Heart left ventricle (tissue), 16 donors: ENCODE results near the gene C11orf87. TPM values are rescaled to one million over a fixed set of nuclear protein-coding genes. Genes with fewer than 3 reads are reported as not detected.

Experiments
- ATAC-seq, 4 donors: fragments of 200-7000 bp; cut with Tn5 transposase; one replicate each; pipeline ENCODE4 v1.9.1; 2020 to 2022; ENCODE audit warnings: moderate library complexity in 4 of 4, mild to moderate bottlenecking in 3 of 4, moderate number of reproducible peaks in 1 of 4
- DNase-seq, 5 donors: peaks; one replicate each; pipeline ENCODE4 v3.0.0-alpha.2; 2020
- H3K27ac ChIP-seq, 12 donors: fragments of 200-600 bp; sonication (generic) in 4 of 12; one replicate each; pipeline versions ENCODE4 v1.5.0 to v1.8.0; 2016 to 2022; ENCODE audit warnings: mild to moderate bottlenecking in 2 of 12
- H3K27me3 ChIP-seq, 9 donors: fragments of 200-600 bp; sonication (generic) in 2 of 9; one replicate each; pipeline versions ENCODE4 v1.5.1 to v1.8.0; 2016 to 2022; ENCODE audit warnings: mild to moderate bottlenecking in 3 of 9
- H3K36me3 ChIP-seq, 9 donors: fragments of 200-600 bp; sonication (generic) in 2 of 9; one replicate each; pipeline versions ENCODE4 v1.5.0 to v1.8.0; 2018 to 2022; ENCODE audit warnings: mild to moderate bottlenecking in 2 of 9
- H3K4me1 ChIP-seq, 12 donors: fragments of 200-600 bp; sonication (generic) in 4 of 12; one replicate each; pipeline versions ENCODE4 v1.5.0 to v1.8.0; 2016 to 2022; ENCODE audit warnings: mild to moderate bottlenecking in 3 of 12
- H3K4me3 ChIP-seq, 12 donors: fragments of 200-600 bp; sonication (generic) in 4 of 12; one replicate each; pipeline versions ENCODE4 v1.5.0 to v1.8.0; 2017 to 2022; ENCODE audit warnings: mild to moderate bottlenecking in 9 of 12, moderate library complexity in 4 of 12
- H3K9me3 ChIP-seq, 12 donors: fragments of 200-600 bp; sonication (generic) in 4 of 12; one replicate each; pipeline versions ENCODE4 v1.5.0 to v1.8.0; 2016 to 2022; ENCODE audit warnings: mild to moderate bottlenecking in 1 of 12
- POLR2A ChIP-seq, 2 donors: fragments of 450-650 bp; IDR thresholded peaks; one replicate each; pipeline ENCODE4 v1.6.1; 2017; ENCODE audit warnings: antibody characterized with exemption in 2 of 2, mild to moderate bottlenecking in 2 of 2, moderate library complexity in 2 of 2
- WGBS, 4 donors: extraction: QIAGEN DNeasy Blood & Tissue Kit in 2 of 4; methylation state at CpG; one replicate each; pipeline versions ENCODE4 v1.1.5 to v1.1.7; 2013 to 2018; 5-methylcytosine and 5-hydroxymethylcytosine counted together
- intact Hi-C, 10 donors: fragments of 100-400 bp; cut with DNase I; formaldehyde crosslinking; loops; one replicate each; pipeline versions ENCODE4 v1.11.1 to v1.14.2; 2022
- polyA plus RNA-seq, 2 donors: library from polyadenylated mRNA; stranded (reverse); fragments of 200-250 nt; gene quantifications; one replicate each; pipeline ENCODE4 v1.2.3, GENCODE V29; 2013
- total RNA-seq, 9 donors: library from RNA; depleted of rRNA in 2 of 9; stranded (reverse); fragments of >200 nt in 2 of 9; fragmentation: NEBNext Ultra II Directional in 3 of 9; extraction: Animal tissue kit (Norgen Biotek cat#: 25700) in 3 of 9; gene quantifications; one replicate each; pipeline versions ENCODE4 v1.1.0 to v1.2.4, GENCODE V29; 2016 to 2023
- TF ChIP-seq, protein P1 (sequence below), 12 donors: fragments of 200-600 bp; sonication (generic) in 4 of 12; IDR thresholded peaks; one replicate each; pipeline versions ENCODE4 v1.5.0 to v1.8.0; 2018 to 2022; ENCODE audit warnings: antibody characterized with exemption in 12 of 12, mild to moderate bottlenecking in 5 of 12
- donor health status: ischemic (EF 13 %, LVEDD 7.1; RV severe dilation, severe dysfunction).
- donor health status: healthy with polysubstance abuse.
- donor health status: DM: no; HTN: yes; CAD: no.
- donor health status: DM: no; HTN: no; CAD: no.
- donor health status: ischemic (EF 25% LVEDD 6.9; RV normal size, moderate dysfunction).
- donor health status: ischemic (EF 25% LVEDD 5.7; RV mildly dilated, moderate dysfunction).
- donor health status: healthy.
- donor health status: DM: yes; HTN: yes; CAD: no.
- donor health status: ischemic (EF 35%, LVEDD 5.7; RV mildly dilated, moderate dysfunction).
- donor health status: nonischemic (EF 11% LVEDD 7.7; RV severe dilation, severe dysfunction).
- donor health status: DM: yes; HTN: yes; CAD: no.
- donor health status: PGD.
- donor health status: ischemic (EF 29% LVEDD 5.4; RV normal size, mild dysfunction).
- donor health status: nonischemic (EF 23%, LVEDD 6.1; RV moderate dilation, normal function).

C11orf87 gene
- total and polyA plus RNA-seq, 11 donors: 0.01 to 0.35 (median 0.04) TPM; not detected in 4

DNA sequence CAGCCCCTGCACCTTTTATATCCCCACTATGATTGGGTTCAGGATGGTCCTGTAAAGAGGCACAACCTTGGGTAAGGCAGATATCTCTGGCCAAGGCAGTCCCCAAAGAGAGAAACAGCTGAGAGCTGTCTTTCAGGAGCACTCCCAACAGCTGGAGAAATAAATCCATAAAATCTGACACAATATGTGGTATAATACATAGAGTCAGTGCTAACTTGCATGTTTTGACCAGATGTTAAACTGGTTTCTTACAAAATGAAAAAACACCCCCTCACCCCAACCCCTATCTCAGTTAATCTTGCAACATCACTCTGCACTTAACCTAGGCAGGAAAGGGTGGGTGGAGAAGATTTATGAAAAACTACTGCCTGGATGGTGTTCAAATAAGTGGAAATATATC is 44.0 kb upstream of the C11orf87 start:
- no peak overlapping the region for H3K27ac ChIP-seq
- H3K36me3 ChIP-seq: no peaks in the 10 kb centered on the region
- H3K27me3 ChIP-seq: no peaks in the 10 kb centered on the region
- H3K9me3 ChIP-seq: no peaks in the 10 kb centered on the region
- H3K4me3 ChIP-seq: no peak overlapping the region
- intact Hi-C loops: no loop called here
- TF ChIP-seq, protein P1, sequence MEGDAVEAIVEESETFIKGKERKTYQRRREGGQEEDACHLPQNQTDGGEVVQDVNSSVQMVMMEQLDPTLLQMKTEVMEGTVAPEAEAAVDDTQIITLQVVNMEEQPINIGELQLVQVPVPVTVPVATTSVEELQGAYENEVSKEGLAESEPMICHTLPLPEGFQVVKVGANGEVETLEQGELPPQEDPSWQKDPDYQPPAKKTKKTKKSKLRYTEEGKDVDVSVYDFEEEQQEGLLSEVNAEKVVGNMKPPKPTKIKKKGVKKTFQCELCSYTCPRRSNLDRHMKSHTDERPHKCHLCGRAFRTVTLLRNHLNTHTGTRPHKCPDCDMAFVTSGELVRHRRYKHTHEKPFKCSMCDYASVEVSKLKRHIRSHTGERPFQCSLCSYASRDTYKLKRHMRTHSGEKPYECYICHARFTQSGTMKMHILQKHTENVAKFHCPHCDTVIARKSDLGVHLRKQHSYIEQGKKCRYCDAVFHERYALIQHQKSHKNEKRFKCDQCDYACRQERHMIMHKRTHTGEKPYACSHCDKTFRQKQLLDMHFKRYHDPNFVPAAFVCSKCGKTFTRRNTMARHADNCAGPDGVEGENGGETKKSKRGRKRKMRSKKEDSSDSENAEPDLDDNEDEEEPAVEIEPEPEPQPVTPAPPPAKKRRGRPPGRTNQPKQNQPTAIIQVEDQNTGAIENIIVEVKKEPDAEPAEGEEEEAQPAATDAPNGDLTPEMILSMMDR (IDR thresholded peaks at IDR 0.05): no peak
- no peak for TF ChIP-seq POLR2A (IDR thresholded peaks at IDR 0.05)
- peaks cover 0 to 17% (median 7%) of the 10 kb centered on the region in 12 donors for H3K4me1 ChIP-seq
- DNase-seq (no peak), ATAC-seq (peak in 2 of 4 donors; percentile 20 to 71)

DNA sequence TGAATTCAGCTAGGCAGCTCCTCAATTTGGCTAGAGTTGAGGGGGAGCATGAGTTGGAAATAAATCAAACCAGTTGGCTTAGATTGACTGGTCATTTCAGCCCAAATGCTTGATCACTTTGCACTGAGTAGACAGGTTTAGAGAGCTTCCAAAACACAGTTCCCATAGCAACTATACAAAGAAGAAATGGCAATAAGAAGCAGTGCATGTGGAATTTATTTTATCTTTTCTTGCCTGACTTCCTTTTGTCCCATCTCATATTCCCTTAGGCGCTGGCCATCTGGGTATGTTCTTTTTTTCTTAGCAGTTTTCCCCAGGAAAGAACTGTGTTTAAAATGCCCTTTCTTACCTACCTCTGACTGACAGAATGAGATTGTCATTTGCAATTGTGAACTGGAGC is 38.7 kb upstream of the C11orf87 start:
- 38 to 56% (median 51%) methylated on average over 1 of the region's 1 CpG for WGBS, 4 donors
- TF ChIP-seq, protein P1 (IDR thresholded peaks at IDR 0.05): no peak
- TF ChIP-seq POLR2A (IDR thresholded peaks at IDR 0.05): no peak
- no peak for ATAC-seq
- DNase-seq: no peak
- no peaks in the 10 kb centered on the region for H3K27me3 ChIP-seq
- H3K9me3 ChIP-seq: no peaks in the 10 kb centered on the region
- H3K27ac ChIP-seq: no peak overlapping the region
- H3K4me3 ChIP-seq: no peak overlapping the region
- no peaks in the 10 kb centered on the region for H3K4me1 ChIP-seq
- intact Hi-C loops: no loop called here
- H3K36me3 ChIP-seq: no peaks in the 10 kb centered on the region

- DNase-seq (no peak), ATAC-seq (no peak)
- intact Hi-C loops: no loop called here
- TF ChIP-seq, protein P1 (IDR thresholded peaks at IDR 0.05): no peak
- no peak for TF ChIP-seq POLR2A (IDR thresholded peaks at IDR 0.05)
- no peaks in the 10 kb centered on the region for H3K9me3 ChIP-seq
- no peak overlapping the region for H3K27ac ChIP-seq
- no peaks in the 10 kb centered on the region for H3K27me3 ChIP-seq
- 62 to 85% (median 74%) methylated on average over 1 of the region's 1 CpG for WGBS, 4 donors
- no peaks in the 10 kb centered on the region for H3K36me3 ChIP-seq
- no peak overlapping the region for H3K4me3 ChIP-seq
- H3K4me1 ChIP-seq: no peaks in the 10 kb centered on the region
These were observed 37.1 kb upstream of the C11orf87 start for GRCh38 chr11:109384873-109385272.

- DNase-seq: no peak
- H3K36me3 ChIP-seq: no peaks in the 10 kb centered on the region
These were observed 33.0 kb upstream of the C11orf87 start for GRCh38 chr11:109388982-109389381.

More at GRCh38 chr11:109388982-109389381, 33.0 kb upstream of the C11orf87 start:
- intact Hi-C loops: no loop called here
- TF ChIP-seq, protein P1 (IDR thresholded peaks at IDR 0.05): no peak
- no peak for TF ChIP-seq POLR2A (IDR thresholded peaks at IDR 0.05)
- no peak overlapping the region for H3K27ac ChIP-seq
- H3K4me3 ChIP-seq: no peak overlapping the region
- no peak for ATAC-seq
- 33 to 63% (median 50%) methylated on average over 3 of the region's 3 CpGs for WGBS, 4 donors
- H3K4me1 ChIP-seq: no peaks in the 10 kb centered on the region
- no peaks in the 10 kb centered on the region for H3K9me3 ChIP-seq
- H3K27me3 ChIP-seq: no peaks in the 10 kb centered on the region
